Immature natural killer cell (primary cell): Measurements from ENCODE around the gene PDPK1. TPM values are rescaled to one million over a fixed set of nuclear protein-coding genes. Genes with fewer than 3 reads are reported as not detected.
A peak's percentile ranks its signal among the peaks of the same experiment; 100 is the strongest.
"Not testable (repeated sequence)": the region's sequence is repeated elsewhere in the genome, so short reads cannot be mapped to it uniquely, and the experiment has no call there.

Experiments
- DNase-seq, 3 donors: peaks; one replicate each; pipeline ENCODE4 v3.0.0; 2022; ENCODE audit warnings: mixed read lengths in 1 of 3
- H3K27ac Mint-ChIP-seq, 6 donors: one replicate each; pipeline ENCODE4 v1.8.0; 2020; ENCODE audit warnings: mixed read lengths in 6 of 6, mild to moderate bottlenecking in 5 of 6, inconsistent platforms in 4 of 6, moderate library complexity in 3 of 6
- H3K27me3 Mint-ChIP-seq, 3 donors: one replicate each; pipeline ENCODE4 v1.8.0; 2020 to 2021; ENCODE audit warnings: low read depth in 3 of 3, mild to moderate bottlenecking in 3 of 3, mixed read lengths in 3 of 3, moderate library complexity in 3 of 3, inconsistent platforms in 1 of 3
- H3K36me3 Mint-ChIP-seq, 3 donors: one replicate each; pipeline ENCODE4 v1.8.0; 2020; ENCODE audit warnings: mixed read lengths in 3 of 3, inconsistent platforms in 2 of 3, mild to moderate bottlenecking in 2 of 3
- H3K4me1 Mint-ChIP-seq, 2 donors: one replicate each; pipeline ENCODE4 v1.8.0; 2020; ENCODE audit warnings: inconsistent platforms in 2 of 2, mild to moderate bottlenecking in 2 of 2, mixed read lengths in 2 of 2, moderate library complexity in 1 of 2
- H3K4me3 Mint-ChIP-seq, 5 donors: one replicate each; pipeline ENCODE4 v1.8.0; 2020; ENCODE audit warnings: mild to moderate bottlenecking in 5 of 5, mixed read lengths in 5 of 5, inconsistent platforms in 3 of 5, moderate library complexity in 3 of 5
- H3K9me3 Mint-ChIP-seq, 6 donors: one replicate each; pipeline ENCODE4 v1.8.0; 2020; ENCODE audit warnings: mild to moderate bottlenecking in 6 of 6, mixed read lengths in 6 of 6, inconsistent platforms in 4 of 6, moderate library complexity in 3 of 6
- polyA plus RNA-seq, 3 donors: library from polyadenylated mRNA; unstranded; fragments of 300-500 nt; fragmentation: Illumina TruSeq; gene quantifications; one replicate each; pipeline ENCODE4 v1.2.3, GENCODE V29; 2021

Gene PDPK1
- polyA plus RNA-seq, 3 donors from 2014 or later, result 26.3 to 48.8 (median 27.1) TPM

- H3K9me3 Mint-ChIP-seq, DNase-seq, H3K27ac Mint-ChIP-seq, H3K4me3 Mint-ChIP-seq, H3K27me3 Mint-ChIP-seq, H3K36me3 Mint-ChIP-seq, H3K4me1 Mint-ChIP-seq: not testable (repeated sequence)
Measured at GRCh38 chr16:2627075-2627474, 89.3 kb downstream of the PDPK1 start.

- not testable (repeated sequence) for H3K4me1 Mint-ChIP-seq, H3K36me3 Mint-ChIP-seq, H3K27ac Mint-ChIP-seq, DNase-seq, H3K4me3 Mint-ChIP-seq, H3K9me3 Mint-ChIP-seq, H3K27me3 Mint-ChIP-seq
Measured at GRCh38 chr16:2631203-2631602, 93.4 kb downstream of the PDPK1 start.

- not testable (repeated sequence) for H3K36me3 Mint-ChIP-seq, DNase-seq, H3K9me3 Mint-ChIP-seq, H3K27me3 Mint-ChIP-seq, H3K27ac Mint-ChIP-seq, H3K4me1 Mint-ChIP-seq, H3K4me3 Mint-ChIP-seq
Measured at GRCh38 chr16:2632291-2632690, 94.5 kb downstream of the PDPK1 start.

GRCh38 chr16:2639071-2639721, 101.4 kb downstream of the PDPK1 start:
- not testable (repeated sequence) for H3K4me1 Mint-ChIP-seq, H3K9me3 Mint-ChIP-seq, H3K27me3 Mint-ChIP-seq, H3K4me3 Mint-ChIP-seq, H3K36me3 Mint-ChIP-seq, H3K27ac Mint-ChIP-seq
- peak; percentile 15 to 37 (median 17) for DNase-seq

- not testable (repeated sequence) for H3K36me3 Mint-ChIP-seq, H3K4me3 Mint-ChIP-seq, DNase-seq, H3K27me3 Mint-ChIP-seq, H3K4me1 Mint-ChIP-seq, H3K9me3 Mint-ChIP-seq, H3K27ac Mint-ChIP-seq
Measured at GRCh38 chr16:2639722-2640072, 101.9 kb downstream of the PDPK1 start.

- H3K4me3 Mint-ChIP-seq, H3K27ac Mint-ChIP-seq, DNase-seq, H3K9me3 Mint-ChIP-seq, H3K4me1 Mint-ChIP-seq, H3K36me3 Mint-ChIP-seq, H3K27me3 Mint-ChIP-seq: not testable (repeated sequence)
Measured at GRCh38 chr16:2642561-2642960, 104.7 kb downstream of the PDPK1 start.

GRCh38 chr16:2644754-2645453, 107.1 kb downstream of the PDPK1 start:
- DNase-seq, H3K27me3 Mint-ChIP-seq, H3K4me3 Mint-ChIP-seq, H3K9me3 Mint-ChIP-seq, H3K36me3 Mint-ChIP-seq, H3K4me1 Mint-ChIP-seq, H3K27ac Mint-ChIP-seq: not testable (repeated sequence)

- not testable (repeated sequence) for H3K36me3 Mint-ChIP-seq, DNase-seq, H3K4me3 Mint-ChIP-seq, H3K9me3 Mint-ChIP-seq, H3K4me1 Mint-ChIP-seq, H3K27me3 Mint-ChIP-seq, H3K27ac Mint-ChIP-seq
Measured at GRCh38 chr16:2651268-2651871, 113.5 kb downstream of the PDPK1 start.

Other genes with a start within 250 kb of the PDPK1 start
- gene ABCA3, start 197.3 kb upstream of the PDPK1 start, polyA plus RNA-seq, result 1 to 10 TPM; 2.4 to 7.6 (median 4.8) TPM
- gene CCNF, start 108.6 kb upstream of the PDPK1 start, polyA plus RNA-seq, result 10 to 100 TPM in 1 of 3 donors, 1 to 10 TPM in 2; 1.5 to 10.9 (median 4.5) TPM
- gene TEDC2, start 77.9 kb upstream of the PDPK1 start, polyA plus RNA-seq, result under 1 TPM in 2 of 3 donors, not detected in 1; 0.22 to 0.85 TPM
- not detected for gene NTN3, start 66.7 kb upstream of the PDPK1 start, polyA plus RNA-seq
- 1 to 10 TPM; 1.1 to 4.5 (median 2.4) TPM for gene TBC1D24, start 62.9 kb upstream of the PDPK1 start, polyA plus RNA-seq
- 100 to 1,000 TPM in 1 of 3 donors, 10 to 100 TPM in 2; 70.9 to 116 (median 90.8) TPM for gene ATP6V0C, start 24.1 kb upstream of the PDPK1 start, polyA plus RNA-seq
- 10 to 100 TPM; 13.7 to 18.6 (median 13.9) TPM for gene AMDHD2, start 17.6 kb upstream of the PDPK1 start, polyA plus RNA-seq
- gene CEMP1, start 6.6 kb upstream of the PDPK1 start, polyA plus RNA-seq, result 1 to 10 TPM in 2 of 3 donors, under 1 TPM in 1; 0.90 to 3.0 (median 3.0) TPM
- 10 to 100 TPM; 22.2 to 38.9 (median 25.9) TPM for gene KCTD5, start 144.5 kb downstream of the PDPK1 start, polyA plus RNA-seq
- under 1 TPM in 1 of 3 donors, not detected in 2; 0.18 TPM for gene PRSS27, start 182.2 kb downstream of the PDPK1 start, polyA plus RNA-seq
- 100 to 1,000 TPM in 1 of 3 donors, 10 to 100 TPM in 2; 11.5 to 113 (median 24.2) TPM for gene SRRM2, start 214.6 kb downstream of the PDPK1 start, polyA plus RNA-seq
- gene ELOB, start 239.3 kb downstream of the PDPK1 start, polyA plus RNA-seq, result 100 to 1,000 TPM; 252 to 523 (median 328) TPM
- gene PRSS33, start 249.5 kb downstream of the PDPK1 start, polyA plus RNA-seq, result 1 to 10 TPM in 2 of 3 donors, not detected in 1; 1.1 to 4.0 TPM